NCI-H774 (cell line): Measurements from ENCODE around the gene ATP6V1B1.

Experiments
- DNase-seq: peaks from one replicate; lab custom pipeline; 2025; lab: John Stamatoyannopoulos, UW

ATP6V1B1 gene

DNA sequence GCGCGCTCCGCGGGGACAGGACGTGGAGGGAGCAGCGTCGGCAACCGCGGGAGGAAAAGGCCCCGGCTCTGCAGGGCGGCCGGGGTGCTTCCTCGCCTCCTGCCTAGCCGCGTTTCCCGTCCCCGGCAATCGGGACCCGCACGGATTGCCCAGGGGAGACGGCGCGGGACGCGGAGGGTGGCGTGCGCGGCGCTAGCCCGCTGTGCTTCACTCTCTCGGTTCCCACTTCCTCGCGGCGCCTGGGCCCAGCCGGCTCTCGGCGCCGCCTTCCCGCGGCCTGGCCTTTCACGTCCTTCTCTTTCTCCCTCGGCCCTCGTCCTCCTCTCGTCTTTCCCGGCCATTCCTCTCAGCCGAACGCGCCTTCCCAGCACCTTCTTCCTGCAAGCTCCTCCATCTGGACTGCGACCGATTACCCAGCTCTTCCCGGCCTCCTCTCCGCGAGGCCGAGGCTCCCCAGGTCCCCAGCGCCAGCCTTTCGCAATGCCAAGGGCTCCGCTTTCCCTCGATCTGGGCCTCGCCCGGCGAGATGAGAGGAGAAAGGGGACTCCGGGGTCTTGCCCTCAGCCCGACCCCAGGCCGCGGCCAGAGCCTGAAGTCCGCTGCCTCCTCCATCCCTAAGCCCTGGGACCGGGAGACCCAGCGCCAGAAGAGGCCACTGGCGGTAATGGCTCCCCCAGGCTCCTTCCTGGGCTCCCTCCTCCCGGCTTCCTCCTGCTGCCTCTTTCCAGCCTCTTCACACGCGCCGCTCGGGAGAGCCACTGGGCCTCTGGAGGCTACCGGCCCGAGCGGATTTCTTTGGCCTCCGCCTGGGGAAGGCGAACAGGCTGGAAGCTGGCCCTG, 34.3 kb upstream of the ATP6V1B1 start:
- no peak for DNase-seq

DNA sequence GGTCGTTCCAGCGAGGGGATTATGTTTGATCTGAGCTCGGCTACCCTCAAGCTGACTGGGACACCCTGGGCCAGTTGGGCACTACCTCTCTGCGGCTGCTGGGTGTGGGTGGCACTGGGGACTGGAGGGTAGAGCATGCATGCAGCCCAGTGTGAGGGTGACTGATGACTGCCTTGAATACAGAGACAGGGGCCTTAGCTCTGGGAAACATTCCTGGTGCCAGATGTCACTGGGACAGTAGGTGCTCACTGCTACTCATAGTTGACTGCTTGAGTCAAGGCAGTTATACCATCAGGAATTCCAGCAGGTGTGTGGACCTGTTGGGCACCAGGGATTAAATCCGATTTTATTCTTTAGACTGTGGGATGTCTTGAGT, 33.6 kb upstream of the ATP6V1B1 start:
- no peak for DNase-seq

DNA sequence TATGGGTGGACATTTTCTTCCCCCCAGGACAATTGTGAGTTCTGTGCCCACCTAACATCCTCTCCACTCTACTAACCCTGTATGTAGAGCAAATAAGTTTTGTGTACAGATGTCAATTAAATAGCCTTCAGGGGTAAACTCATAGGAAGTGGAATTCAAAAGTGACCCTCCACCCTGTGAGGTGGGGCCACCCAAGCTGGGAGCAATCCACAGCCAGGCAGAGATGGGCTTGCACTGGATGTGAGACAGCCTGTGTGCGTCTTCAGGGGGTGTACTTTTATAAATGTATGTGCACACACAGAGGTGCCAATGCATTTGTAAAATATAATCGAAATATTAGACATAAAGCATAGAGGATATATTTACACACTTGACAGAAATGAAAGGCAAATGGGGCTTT, 33.1 kb upstream of the ATP6V1B1 start:
- DNase-seq = no peak

DNA sequence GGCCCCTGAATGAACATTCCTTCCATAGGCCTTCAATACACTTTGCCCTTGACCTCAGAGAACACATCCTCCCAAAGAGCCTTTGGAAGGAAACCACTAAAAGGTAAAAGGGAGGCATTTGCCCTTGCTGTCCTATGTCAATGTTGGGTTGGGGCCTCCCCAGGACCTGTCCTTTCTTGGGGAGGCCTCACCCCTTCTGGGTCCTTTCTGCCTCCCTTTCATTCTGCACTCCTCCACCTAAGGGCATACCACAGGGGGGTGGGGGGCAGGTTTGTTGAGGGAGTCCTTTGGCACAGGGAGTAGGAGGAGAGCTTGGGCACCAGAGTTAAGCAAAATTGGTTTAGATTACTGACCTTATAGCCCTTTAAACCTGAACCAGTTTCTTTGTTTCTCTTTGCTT, 32.5 kb upstream of the ATP6V1B1 start:
- no peak for DNase-seq

DNA sequence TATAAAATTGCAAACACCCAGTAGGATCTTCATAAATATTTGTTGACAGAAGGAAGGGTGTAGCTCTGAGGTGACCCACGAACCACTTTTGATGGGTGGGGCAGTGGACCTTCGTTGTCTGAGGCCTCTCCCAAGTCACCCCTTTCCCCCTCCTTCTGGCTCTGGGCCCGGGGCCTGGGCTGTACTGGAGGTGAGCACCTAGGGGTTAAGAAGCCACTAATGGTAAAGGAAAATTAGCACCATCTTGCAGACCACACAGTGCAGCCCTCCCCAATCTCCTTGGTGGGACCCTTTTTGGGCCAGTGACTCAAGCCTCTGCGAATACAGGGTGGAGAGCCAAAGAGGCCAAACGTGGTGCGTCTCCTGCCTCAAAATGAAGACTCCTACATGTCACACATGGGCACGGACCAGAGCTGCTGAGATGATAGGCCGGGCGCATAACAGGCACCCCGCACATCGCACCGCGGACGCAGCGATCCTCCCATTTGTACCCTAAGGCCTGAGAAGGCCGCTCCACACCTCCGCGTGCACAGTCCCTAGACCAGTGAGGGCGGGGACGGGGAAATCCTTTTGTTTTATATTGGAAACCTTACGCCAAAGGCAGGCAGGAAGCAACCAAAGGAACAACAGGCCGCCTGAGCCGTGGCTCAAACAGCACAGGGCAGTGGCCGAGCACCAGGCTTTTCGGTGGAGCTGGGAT, 31.9 kb upstream of the ATP6V1B1 start:
- DNase-seq = no peak

DNA sequence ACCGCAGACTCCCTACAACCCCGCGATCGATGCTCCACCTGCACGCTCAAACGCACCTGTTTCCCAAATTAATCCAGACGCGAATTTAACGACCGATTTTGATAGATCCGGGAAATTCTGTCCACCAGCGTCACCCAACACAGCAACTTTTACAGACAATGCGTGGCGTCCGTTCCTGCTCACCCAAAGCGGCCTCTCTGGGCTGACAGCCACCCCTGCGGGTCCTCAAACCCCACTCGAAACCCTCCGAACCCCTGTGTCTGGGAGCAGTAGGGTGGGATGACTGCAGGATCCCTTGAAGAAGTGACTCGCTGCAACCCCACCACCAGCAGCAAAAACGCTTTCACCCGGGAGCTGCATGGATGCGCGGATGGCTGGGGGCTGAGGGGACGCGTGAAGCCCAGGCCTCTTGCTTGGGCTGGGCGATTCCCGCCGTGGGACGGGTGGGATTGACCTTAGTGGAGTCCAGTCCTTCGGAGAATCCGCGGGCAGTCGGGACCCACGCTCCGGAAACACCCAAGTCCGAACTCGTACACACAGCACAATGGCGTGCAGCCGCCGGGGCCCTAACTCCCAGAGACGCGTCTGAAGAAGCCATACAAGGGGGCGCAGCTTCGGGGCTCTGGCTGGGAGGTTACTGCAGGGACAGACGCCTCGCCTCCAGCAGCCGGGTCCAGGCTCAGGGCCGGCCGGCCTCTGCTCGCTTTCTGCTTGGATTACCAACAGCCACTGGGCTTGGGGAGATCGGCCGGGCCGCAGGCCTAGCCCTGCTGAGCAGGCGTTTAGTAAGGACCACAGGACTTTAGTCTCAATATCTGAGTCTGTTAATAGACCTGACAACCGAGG, 31.1 kb upstream of the ATP6V1B1 start:
- DNase-seq = no peak

DNA sequence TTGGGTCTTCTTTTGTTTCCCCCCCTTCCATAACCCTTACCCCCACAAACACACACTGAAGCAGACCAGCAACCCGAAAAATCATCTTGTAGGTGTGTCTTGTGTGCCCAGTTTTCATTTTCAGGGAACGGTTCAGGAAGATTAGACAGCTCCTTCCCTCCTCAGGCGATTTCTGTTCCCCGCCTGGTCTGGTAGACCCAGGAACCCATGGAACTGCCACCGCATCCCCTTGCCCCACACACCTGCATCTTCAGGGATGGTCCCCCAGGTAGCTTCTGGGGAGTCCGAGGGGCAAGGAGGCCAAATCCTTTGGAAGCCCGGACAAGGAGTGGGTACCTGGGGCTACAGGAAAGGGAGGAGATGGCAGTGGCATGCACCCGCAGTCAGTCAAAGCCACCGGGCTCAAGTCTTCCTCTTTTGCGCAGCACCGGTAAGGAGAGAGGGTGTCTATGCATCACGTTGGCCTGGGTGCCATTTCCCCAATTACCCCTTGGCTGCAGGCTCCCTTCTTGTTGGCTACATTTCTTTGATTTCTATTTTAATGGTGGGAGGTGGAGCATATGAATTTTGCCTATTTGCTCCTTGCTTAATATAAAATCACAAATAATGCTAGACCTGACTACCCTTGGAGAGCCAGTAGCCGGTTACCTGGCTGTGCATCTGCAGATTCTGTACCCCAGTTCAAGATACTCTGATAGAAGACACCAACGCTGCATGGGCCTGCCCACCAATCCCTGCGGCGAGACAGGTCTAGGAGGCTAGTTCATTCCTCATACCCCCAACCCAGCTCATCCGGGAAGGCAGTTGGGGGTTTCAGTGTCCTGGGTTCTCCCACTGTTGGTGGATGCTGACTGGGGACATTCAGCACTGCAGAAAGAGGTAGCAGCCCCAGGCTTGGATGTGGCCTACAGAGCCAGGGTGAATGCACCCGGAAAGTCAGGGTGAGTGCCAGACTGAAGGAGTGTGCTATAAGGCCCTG, 30.0 kb upstream of the ATP6V1B1 start:
- no peak for DNase-seq

DNA sequence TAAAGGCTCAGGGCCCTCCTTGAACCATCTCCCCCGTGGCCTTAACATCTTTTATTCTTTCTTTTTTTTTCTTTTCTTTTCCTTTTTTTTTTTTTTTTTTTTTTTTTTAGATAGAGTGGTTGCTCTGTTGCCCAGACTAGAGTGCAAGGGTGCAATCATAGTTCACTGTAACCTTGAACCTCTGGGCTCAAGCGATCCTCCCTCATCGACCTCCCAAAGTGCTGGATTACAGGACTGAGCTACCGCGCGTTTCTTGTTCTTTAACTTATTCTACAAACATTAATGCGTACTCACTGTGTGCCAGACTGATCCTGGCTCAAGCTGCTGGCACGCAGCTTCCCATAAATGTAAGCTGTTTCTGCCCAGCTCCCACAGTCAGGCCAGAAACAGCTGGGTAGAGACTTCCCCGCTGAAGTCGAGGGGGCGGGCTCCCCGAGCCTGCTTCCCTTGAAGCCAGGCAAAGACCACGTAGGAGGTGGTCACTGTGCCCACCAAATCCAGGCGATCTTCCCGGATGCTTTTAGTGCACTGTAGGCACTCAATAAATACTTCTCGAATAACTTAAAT, 29.2 kb upstream of the ATP6V1B1 start:
- DNase-seq = no peak

DNA sequence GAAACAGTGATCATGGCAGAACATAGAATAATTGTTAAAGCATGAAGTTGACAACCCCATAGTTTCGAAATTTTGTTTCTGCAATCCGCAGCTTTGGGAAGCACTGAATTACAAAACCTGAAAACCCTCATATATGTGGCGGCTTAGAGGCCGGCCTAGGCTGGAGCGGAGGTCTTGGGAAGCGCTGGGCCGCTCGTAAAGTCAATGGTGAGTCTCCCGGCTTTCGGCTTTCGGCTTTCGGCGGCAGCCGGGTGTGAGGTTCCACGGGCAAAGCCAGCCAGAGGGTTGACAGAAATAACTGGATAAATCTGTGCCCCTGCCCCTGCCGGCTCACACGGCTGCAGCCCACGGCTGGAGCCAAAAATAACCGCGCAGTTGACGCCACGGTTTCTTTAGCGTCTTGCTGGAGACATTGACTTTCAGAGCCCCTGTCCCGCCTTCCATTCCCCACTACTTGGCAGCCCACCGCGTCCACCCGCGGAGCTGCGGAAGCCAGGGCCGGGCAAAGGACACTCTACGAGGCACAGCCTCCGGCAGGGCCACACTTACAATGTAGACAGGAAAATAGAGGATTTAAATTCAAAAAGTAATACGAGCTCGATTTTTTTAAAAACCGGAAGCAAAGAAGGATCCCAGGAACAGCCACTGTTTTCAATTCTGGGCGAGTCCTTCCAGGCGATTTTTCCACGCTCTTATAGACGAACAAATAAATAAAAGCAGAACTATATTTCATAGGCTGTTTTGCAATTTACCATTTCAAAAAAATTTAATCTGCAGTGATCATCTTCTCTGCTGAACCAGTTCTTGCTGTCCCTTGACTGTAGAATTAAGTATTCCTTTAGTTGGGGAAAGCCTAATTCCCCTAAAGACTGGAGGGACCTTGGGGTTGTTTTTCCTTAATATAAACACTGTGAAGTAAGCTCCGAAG, 28.3 kb upstream of the ATP6V1B1 start:
- no peak for DNase-seq

DNA sequence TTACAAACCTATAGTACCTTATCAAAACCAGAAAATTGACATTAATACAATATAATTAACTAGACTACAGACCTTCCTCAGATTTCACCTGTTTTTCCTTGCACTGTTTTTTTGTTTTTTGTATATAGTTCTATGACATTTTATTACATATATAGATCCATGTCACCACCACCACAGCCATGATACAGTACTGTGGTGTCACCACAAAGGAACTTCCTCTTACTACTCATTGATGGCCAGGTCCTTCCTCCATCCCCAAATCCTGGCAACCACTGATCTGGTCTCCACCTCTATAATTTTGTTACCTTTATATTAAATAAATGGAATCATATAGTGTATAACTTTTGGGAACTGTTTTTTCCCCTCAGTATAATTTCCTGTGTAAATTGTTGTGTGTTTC, 19.4 kb upstream of the ATP6V1B1 start:
- no peak for DNase-seq

DNA sequence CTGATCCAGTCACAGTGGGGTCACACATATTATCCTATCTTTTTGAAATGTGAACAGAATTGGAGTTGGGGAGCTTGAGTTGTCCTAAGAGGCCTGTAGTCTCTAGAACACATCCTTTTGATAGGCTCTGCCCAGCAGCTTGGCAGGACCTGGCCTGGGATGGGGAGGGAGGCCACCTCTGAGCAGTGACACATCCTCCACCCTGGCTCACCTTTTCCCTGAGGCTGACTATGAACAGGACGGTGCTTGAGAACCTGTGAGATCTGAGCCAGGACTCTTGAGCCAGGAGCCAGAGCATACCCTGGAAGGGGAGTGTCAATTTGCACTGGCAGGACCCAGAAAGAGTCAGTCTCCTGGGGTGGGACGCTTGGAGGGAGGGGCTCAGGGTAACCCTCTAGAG, 17.7 kb upstream of the ATP6V1B1 start:
- DNase-seq = no peak

DNA sequence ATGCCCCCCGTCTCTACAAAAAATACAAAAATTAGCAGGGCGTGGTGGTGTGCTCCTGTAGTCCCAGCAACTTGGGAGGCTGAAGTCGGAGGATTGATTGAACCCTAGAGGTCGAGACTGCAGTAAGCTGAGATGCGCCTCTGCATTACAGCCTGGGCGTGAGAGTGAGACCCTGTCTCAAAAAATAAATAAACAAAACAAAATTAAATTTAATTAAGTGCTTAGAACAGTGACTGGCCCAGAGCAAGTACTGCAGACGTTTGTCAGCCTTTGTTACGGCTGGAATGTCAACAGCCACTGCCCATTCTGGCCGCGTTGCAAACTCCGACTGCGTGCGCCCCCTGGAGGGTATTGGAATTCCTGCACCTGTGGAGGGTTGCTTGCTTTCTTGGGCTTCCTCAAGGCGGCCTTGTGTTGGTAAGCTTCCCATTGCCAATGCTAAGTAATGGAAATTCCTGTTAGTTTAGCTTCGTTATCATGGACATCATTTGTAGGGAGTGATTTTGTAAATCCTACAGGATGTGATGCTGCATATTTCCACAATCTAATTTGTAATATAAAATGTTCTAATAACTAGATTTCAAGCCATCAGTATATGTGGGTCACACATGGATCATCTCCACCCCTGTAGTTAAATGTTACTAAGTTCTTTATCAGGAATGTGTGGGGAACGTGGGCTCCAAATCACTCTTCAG, 15.9 kb upstream of the ATP6V1B1 start:
- DNase-seq = peak; percentile 57

DNA sequence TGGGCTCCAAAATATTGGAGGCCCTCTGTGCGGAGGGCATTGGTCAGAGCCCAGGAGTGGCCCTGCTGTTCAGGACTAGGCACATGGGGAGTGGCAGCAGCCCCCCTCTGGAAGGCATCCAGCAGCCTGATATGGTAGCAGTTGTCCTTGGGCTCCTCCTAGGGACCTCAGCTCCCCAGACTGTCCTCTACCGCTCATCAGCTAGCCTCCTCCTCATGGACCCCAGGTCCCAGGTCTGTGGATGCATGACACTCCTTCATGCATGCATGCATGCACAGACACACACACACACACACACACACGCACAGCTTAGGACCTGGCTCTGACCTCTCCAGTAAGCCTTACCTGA, 15.4 kb upstream of the ATP6V1B1 start:
- DNase-seq = no peak

DNA sequence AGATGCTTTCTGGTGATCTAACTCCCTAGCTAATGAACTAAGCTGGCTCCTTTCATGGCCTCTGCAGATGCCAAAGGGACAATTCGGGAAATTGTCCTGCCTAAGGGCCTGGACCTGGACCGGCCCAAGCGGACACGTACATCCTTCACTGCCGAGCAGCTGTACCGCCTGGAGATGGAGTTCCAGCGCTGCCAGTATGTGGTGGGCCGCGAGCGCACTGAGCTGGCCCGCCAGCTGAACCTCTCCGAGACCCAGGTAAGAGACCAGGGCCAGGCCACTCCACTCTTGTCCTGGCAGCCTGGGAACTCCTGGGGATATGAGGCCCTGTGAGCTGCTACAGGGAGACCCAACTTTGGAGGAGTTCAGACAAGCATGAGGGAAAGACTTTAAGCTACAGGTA, 14.7 kb upstream of the ATP6V1B1 start:
- no peak for DNase-seq

DNA sequence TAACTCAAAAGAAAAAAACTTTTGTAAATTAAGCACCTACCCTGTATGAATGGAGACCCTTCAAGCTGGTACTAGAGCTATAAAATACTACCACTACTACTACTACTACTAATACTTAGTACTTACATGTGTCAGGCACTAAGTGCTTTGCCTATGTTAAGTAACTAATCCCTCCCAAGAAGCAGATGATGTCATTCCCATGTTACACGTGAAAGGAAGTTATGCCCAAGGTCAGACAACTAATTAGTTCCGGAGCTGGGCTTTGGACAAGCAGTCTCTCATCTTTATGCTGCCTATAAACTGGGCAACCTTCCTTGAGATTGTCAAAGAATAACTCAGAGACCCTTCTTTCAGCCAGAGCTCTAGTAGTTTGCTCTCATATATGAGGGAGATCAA, 13.9 kb upstream of the ATP6V1B1 start:
- DNase-seq = no peak

DNA sequence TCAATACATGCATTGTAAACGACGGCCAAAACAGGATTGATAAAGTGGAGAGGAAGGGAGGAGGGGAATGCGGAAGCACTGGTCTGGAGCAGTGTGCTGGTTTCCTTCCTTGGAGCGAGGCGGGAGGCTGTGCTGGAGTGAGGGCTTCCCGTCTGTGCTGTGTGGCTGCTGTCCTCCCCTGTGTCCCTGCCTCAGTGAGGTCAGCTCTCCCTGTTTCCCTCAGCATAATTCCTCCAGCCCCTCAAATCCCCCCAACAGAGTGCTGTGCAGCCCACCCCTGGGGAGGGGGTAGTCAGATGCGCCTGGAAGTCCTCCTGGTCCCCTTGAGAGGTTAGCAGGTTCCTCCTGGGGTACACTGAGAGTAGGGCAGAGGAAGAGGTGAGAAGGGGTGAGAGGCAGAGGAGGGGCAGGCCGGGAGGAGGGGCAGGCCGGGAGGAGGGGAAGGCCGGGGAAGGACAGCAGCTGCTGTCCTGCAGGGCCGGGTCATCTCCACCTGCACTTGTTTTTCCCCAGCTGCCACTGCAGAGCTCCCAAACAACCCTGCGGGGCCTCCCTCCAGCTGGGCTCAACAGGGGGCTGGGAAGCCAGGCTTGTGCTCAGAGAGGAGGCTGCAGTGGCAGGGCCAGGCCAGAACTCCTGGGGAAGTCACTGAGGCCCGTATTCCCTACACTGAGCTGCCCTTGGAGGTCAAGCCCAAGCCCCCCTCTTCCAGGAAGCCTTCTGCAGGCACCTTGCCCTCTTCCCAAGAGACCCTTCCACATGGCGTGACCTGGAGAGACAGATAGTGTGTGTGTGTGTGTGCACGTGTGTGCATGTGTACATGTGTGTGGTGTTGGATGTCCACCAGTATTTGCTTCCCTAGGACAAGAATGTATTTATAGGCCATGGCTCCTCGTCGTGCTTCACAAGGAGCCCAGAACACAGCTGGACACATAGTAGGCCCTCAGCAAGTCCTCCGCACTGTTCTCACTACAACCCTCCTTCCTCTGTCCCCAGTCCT, 13.2 kb upstream of the ATP6V1B1 start:
- DNase-seq = peak; percentile 59

DNA sequence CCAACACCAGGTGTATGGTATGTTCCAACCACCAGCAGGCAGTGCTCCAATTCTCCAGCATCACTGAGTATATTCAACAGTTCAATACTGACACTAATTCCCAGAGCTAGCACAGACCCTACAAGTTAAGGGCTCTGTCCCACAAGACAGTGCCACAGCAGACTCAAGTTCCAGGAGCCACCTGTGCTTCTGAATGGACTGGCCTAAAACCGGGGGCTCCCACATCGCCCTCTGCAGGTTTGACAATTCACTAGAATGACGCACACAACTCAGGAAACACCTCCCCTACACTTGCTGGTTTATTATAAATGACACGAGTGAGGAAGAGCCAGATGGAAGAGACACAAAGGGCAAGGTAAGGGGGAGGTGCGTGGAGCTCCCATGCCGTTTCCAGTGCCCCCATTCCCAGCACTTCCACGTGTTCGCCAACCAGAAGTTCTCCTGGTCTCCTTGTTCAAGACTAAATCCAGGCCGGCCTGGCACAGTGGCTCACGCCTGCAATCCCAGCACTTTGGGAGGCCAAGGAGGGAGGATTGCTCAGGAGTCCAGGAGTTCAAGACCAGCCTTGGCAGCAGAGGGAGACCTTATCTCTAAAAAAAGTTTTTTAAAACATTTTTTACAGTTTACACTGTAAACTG, 12.2 kb upstream of the ATP6V1B1 start:
- DNase-seq = no peak

DNA sequence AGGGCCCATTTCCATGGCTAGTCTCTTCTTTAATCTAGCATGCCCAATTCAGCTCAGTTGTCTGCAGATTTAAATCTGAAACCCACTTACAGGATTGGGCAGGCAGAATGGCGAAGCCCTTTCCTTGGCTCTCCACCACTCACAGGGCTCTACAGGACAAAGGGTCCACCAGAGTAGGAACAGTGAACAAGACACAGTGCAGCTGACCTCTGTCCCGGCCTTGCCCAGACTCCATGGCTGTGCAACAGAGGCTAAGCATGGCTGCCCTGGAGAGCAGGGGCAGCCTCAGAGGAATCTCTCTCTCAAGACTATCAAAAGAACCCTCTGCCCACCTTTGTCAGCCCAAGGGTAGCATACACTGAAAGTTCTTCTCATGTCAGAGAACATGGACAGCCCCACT, 9.7 kb upstream of the ATP6V1B1 start:
- DNase-seq = no peak
